A673 (cell line): ENCODE measurements around the gene KIAA0825.

Experiments used
- CTCF ChIP-seq: fragments of 300-800, 200-600 bp; sonication (generic); conservative IDR thresholded peaks from 2 replicates; pipeline ENCODE4 v1.5.1; 2017; ENCODE audit warnings: low read depth, mild to moderate bottlenecking, antibody characterized with exemption, low read length, moderate library complexity, mixed read lengths
- EZH2 ChIP-seq: fragments of 200-600 bp; sonication (generic); IDR thresholded peaks from 2 replicates; pipeline ENCODE4 v1.6.1; 2017; ENCODE audit warnings: borderline replicate concordance, low read depth, mild to moderate bottlenecking, mixed read lengths, antibody characterized with exemption, low read length; ENCODE audit not compliant: poor library complexity, severe bottlenecking

GRCh38 chr5:94188725-94189124, 429.7 kb downstream of the KIAA0825 start:
- TF ChIP-seq CTCF (no peak), EZH2 (no peak)
